HG03378 (cell line): ENCODE data around the gene SLC66A2.

Experiments used
- ATAC-seq: cut with Tn5 transposase; IDR thresholded peaks from one replicate; pipeline ENCODE4 v1.9.1; 2021; ENCODE audit warnings: mild to moderate bottlenecking, moderate library complexity; ENCODE audit not compliant: unreplicated experiment

SLC66A2 gene

GRCh38 chr18:79952456-79952995 lies 1.1 kb upstream of the SLC66A2 start:
- no peak for ATAC-seq

GRCh38 chr18:79950515-79951341 lies 725 bp downstream of the SLC66A2 start:
- no peak for ATAC-seq

- ATAC-seq: peak; percentile 41
Observed at GRCh38 chr18:79949697-79950487, 1.6 kb downstream of the SLC66A2 start.

- ATAC-seq: no peak
Observed at GRCh38 chr18:79948719-79949411, 2.6 kb downstream of the SLC66A2 start.

- no peak for ATAC-seq
Observed at GRCh38 chr18:79947881-79948610, 3.4 kb downstream of the SLC66A2 start.

GRCh38 chr18:79947054-79947755 lies 4.2 kb downstream of the SLC66A2 start:
- ATAC-seq: no peak

GRCh38 chr18:79945118-79946042 lies 6.1 kb downstream of the SLC66A2 start:
- no peak for ATAC-seq

GRCh38 chr18:79944746-79945117 lies 6.7 kb downstream of the SLC66A2 start:
- no peak for ATAC-seq

- ATAC-seq: no peak
Observed at GRCh38 chr18:79944126-79944731, 7.2 kb downstream of the SLC66A2 start.

- no peak for ATAC-seq
Observed at GRCh38 chr18:79943608-79944125, 7.8 kb downstream of the SLC66A2 start.

GRCh38 chr18:79942786-79943607 lies 8.5 kb downstream of the SLC66A2 start:
- no peak for ATAC-seq

- ATAC-seq: no peak
Observed at GRCh38 chr18:79942211-79942610, 9.2 kb downstream of the SLC66A2 start.

GRCh38 chr18:79941473-79942119 lies 9.9 kb downstream of the SLC66A2 start:
- no peak for ATAC-seq

- ATAC-seq: no peak
Observed at GRCh38 chr18:79940814-79941472, 10.5 kb downstream of the SLC66A2 start.

GRCh38 chr18:79940126-79940813 lies 11.2 kb downstream of the SLC66A2 start:
- ATAC-seq: no peak

GRCh38 chr18:79939096-79939495 lies 12.4 kb downstream of the SLC66A2 start:
- ATAC-seq: no peak
